CD4-positive, alpha-beta T cell treated with Interleukin-10 for 1 hour (primary cell): ENCODE data around the gene CPVL.

Experiments used
- DNase-seq: peaks from one replicate; pipeline ENCODE4 v3.0.0-alpha.2; 2020

CPVL gene

GRCh38 chr7:29090151-29090805 lies 56.1 kb downstream of the CPVL start:
- no peak for DNase-seq

- no peak for DNase-seq
Observed at GRCh38 chr7:29087840-29088170, 58.5 kb downstream of the CPVL start.

- no peak for DNase-seq
Observed at GRCh38 chr7:29086545-29086944, 59.8 kb downstream of the CPVL start.

- DNase-seq, result no peak
Observed at GRCh38 chr7:29084832-29085231, 61.5 kb downstream of the CPVL start.

GRCh38 chr7:29080803-29081202 lies 65.5 kb downstream of the CPVL start:
- DNase-seq, result no peak

- DNase-seq, result no peak
Observed at GRCh38 chr7:29078311-29079260, 67.8 kb downstream of the CPVL start.

- DNase-seq, result no peak
Observed at GRCh38 chr7:29077854-29078253, 68.5 kb downstream of the CPVL start.

- no peak for DNase-seq
Observed at GRCh38 chr7:29077176-29077575, 69.2 kb downstream of the CPVL start.

- no peak for DNase-seq
Observed at GRCh38 chr7:29076631-29077030, 69.7 kb downstream of the CPVL start.

GRCh38 chr7:29075606-29076005 lies 70.7 kb downstream of the CPVL start:
- no peak for DNase-seq

- no peak for DNase-seq
Observed at GRCh38 chr7:29071203-29071874, 75.0 kb downstream of the CPVL start.

GRCh38 chr7:29066641-29067040 lies 79.7 kb downstream of the CPVL start:
- DNase-seq, result no peak

GRCh38 chr7:29065181-29065857 lies 81.0 kb downstream of the CPVL start:
- no peak for DNase-seq

- no peak for DNase-seq
Observed at GRCh38 chr7:29063872-29064271, 82.5 kb downstream of the CPVL start.

- no peak for DNase-seq
Observed at GRCh38 chr7:29063236-29063635, 83.1 kb downstream of the CPVL start.

- DNase-seq, result no peak
Observed at GRCh38 chr7:29053105-29053872, 93.0 kb downstream of the CPVL start.

GRCh38 chr7:29046978-29047377 lies 99.4 kb downstream of the CPVL start:
- no peak for DNase-seq

GRCh38 chr7:29045258-29046086 lies 100.9 kb downstream of the CPVL start:
- DNase-seq, result no peak

- no peak for DNase-seq
Observed at GRCh38 chr7:29044554-29044953, 101.8 kb downstream of the CPVL start.

- no peak for DNase-seq
Observed at GRCh38 chr7:29043576-29043975, 102.8 kb downstream of the CPVL start.

GRCh38 chr7:29042824-29043231 lies 103.5 kb downstream of the CPVL start:
- no peak for DNase-seq
